ENCODE data around the gene CROCC2. TPM values are rescaled to one million over a fixed set of nuclear protein-coding genes. Genes with fewer than 3 reads are reported as not detected.

Gene CROCC2
- total and polyA plus RNA-seq, 2 of the 13 experiments (the other 11 are each of a cell fraction or from before 2014, with no cell fraction given), result not detected

- Histone ChIP-seq H2AFZ (ENCODE audit: low read length) (no peak overlapping the region), H3K4me2 (ENCODE audit: low read depth, low read length) (no peak overlapping the region), H3K79me2 (ENCODE audit: insufficient read depth, low read length) (no peaks in the 10 kb centered on the region), H3K36me3 (replicated peaks in 1 of 2; ENCODE audit: control insufficient read depth in 1 of 2, insufficient read depth in 2 of 2, low read length in 2 of 2) (no peaks in the 10 kb centered on the region; a peak in 1 of 5 replicates), H3K9ac (ENCODE audit: insufficient read depth, low read depth, low read length) (no peak overlapping the region), H3K9me3 (ENCODE audit: low read length) (no peaks in the 10 kb centered on the region), H3K4me3 (replicated peaks in 1 of 3; ENCODE audit: insufficient read depth in 1 of 3, low read depth in 2 of 3, low read length in 3 of 3) (no peak overlapping the region), H3K27ac (ENCODE audit: extremely low read length, insufficient read depth, low read length) (no peak overlapping the region), H4K20me1 (ENCODE audit: insufficient read depth, low read length) (no peaks in the 10 kb centered on the region), H3K27me3 (ENCODE audit: control insufficient read depth in 1 of 2, insufficient read depth in 2 of 2, low read length in 2 of 2) (no peaks in the 10 kb centered on the region), H3K4me1 (ENCODE audit: insufficient read depth, low read length) (peaks cover 54% of the 10 kb centered on the region)
- 97% methylated on average over 10 of the region's 18 CpGs for WGBS (ENCODE audit: low lambda C conversion rate)
- CTCF ChIA-PET (ENCODE audit: low intra/inter-chr PET ratio, low total read pairs), result no interaction called here
- FAIRE-seq (no peak), DNase-seq (ENCODE audit: low spot score) (no peak), ATAC-seq (no peak)
- no TSS peak for BruUV-seq (replicated peaks)
- in situ Hi-C loops (cut with HindIII; ENCODE audit: extremely low pct_ligation_motif_present, low pct_unique_long_range_greater_than_20kb) (no loop called here), intact Hi-C loops (cut with micrococcal nuclease; ENCODE audit: unreplicated experiment) (no loop called here)
- TF ChIP-seq ZNF800 (CRISPR knock-in tag; IDR thresholded peaks at IDR 0.05) (no peak), ZNF691 (CRISPR knock-in tag; IDR thresholded peaks at IDR 0.05; ENCODE audit: borderline replicate concordance, low read depth) (no peak), NRL (CRISPR knock-in tag; IDR thresholded peaks at IDR 0.05; ENCODE audit: borderline replicate concordance) (0 out of 2 replicates have a peak, but pooled peaks have one; percentile 1), GPBP1L1 (CRISPR knock-in tag; IDR thresholded peaks at IDR 0.05) (no peak), SP4 (CRISPR knock-in tag; IDR thresholded peaks at IDR 0.05) (no peak), ZBTB38 (CRISPR knock-in tag; IDR thresholded peaks at IDR 0.05) (peak; percentile 44), RBFOX2 (IDR thresholded peaks at IDR 0.05; ENCODE audit: low read depth, low read length) (peak; percentile 56; the same call in 1 of the 2 replicates), ZNF350 (CRISPR knock-in tag; IDR thresholded peaks at IDR 0.05; ENCODE audit: borderline replicate concordance, low read depth) (0 out of 2 replicates have a peak, but pooled peaks have one; percentile 15), HNRNPL (IDR thresholded peaks at IDR 0.05; ENCODE audit: low read depth, low read length) (peak; percentile 83)
- POLR2A ChIA-PET, result interaction anchor here (0.6 kb wide), 1 partner anchor 17 kb away, joined by 3 read pairs; no protein-coding TSS in a partner anchor
Measured at GRCh38 chr2:240878341-240878936, 27.7 kb upstream of the CROCC2 start.

Measured in HepG2 (cell line).